Measurements from ENCODE around the gene PCID2. TPM values are rescaled to one million over a fixed set of nuclear protein-coding genes. Genes with fewer than 3 reads are reported as not detected.

PCID2 gene
- total RNA-seq, 1 donor from 2014 or later: 51.2 TPM

GRCh38 chr13:113203507-113204377 is 4.7 kb downstream of the PCID2 start:
- no peaks in the 10 kb centered on the region for H3K36me3 Mint-ChIP-seq
- no peak for DNase-seq (ENCODE audit: low spot score in 2 of 2, unreplicated experiment in 2 of 2)
- no peaks in the 10 kb centered on the region for H3K27me3 Mint-ChIP-seq (ENCODE audit: low read depth)
- peaks cover 21% of the 10 kb centered on the region for H3K4me1 Mint-ChIP-seq
- no peaks in the 10 kb centered on the region for H3K9me3 Mint-ChIP-seq
- H3K27ac Mint-ChIP-seq: no peak overlapping the region
- no peak overlapping the region for H3K4me3 Mint-ChIP-seq
- TF ChIP-seq CTCF (IDR thresholded peaks at IDR 0.05; ENCODE audit: unreplicated experiment): no peak

DNA sequence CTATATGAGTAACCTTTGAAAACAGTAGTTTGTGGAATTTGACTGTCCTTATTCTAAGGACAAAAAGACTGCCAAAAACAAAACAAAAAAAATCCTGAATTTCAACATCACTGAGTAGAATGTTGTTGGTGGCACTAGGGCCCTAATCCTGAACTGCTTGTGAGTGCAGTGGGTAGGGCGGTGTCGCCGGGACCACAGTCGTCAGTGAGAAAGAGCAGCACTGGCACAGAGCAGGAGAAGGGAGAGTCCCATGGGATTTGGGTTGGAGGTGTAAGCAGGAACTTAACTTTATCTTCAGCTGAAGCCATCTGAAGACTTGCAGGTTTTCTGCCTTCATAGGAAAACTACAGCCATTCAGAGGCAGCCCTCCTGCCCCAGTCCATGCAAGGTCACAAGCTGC is 5.6 kb downstream of the PCID2 start:
- Mint-ChIP-seq H3K4me3 (no peak overlapping the region), H3K27me3 (ENCODE audit: low read depth) (no peaks in the 10 kb centered on the region), H3K4me1 (peaks cover 20% of the 10 kb centered on the region), H3K27ac (no peak overlapping the region), H3K36me3 (no peaks in the 10 kb centered on the region), H3K9me3 (no peaks in the 10 kb centered on the region)
- DNase-seq (ENCODE audit: low spot score in 2 of 2, unreplicated experiment in 2 of 2): no peak
- no peak for TF ChIP-seq CTCF (IDR thresholded peaks at IDR 0.05; ENCODE audit: unreplicated experiment)

DNA sequence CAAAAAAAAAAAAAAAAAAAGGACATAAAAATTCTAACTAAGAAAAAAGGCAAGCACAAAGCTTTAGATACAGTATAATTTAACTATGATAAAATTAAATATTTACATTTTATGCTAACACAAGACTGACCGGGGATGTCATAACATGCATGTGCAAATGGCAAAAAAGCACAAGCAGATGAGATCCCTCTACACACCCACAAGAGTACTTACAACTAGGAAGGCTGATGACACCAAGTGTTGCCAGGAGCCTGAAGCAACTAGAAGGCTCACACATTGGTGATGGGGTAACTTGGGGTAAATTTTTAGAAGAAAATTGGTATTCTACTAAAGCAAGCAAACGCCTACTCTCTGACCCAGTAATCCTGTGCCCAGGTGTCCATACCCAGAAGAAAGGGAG is 6.7 kb downstream of the PCID2 start:
- Mint-ChIP-seq H3K4me3 (no peak overlapping the region), H3K4me1 (peaks cover 11% of the 10 kb centered on the region), H3K27ac (no peak overlapping the region), H3K27me3 (ENCODE audit: low read depth) (no peaks in the 10 kb centered on the region), H3K9me3 (no peaks in the 10 kb centered on the region), H3K36me3 (peaks cover 7% of the 10 kb centered on the region)
- no peak for DNase-seq (ENCODE audit: low spot score in 2 of 2, unreplicated experiment in 2 of 2)
- TF ChIP-seq CTCF (IDR thresholded peaks at IDR 0.05; ENCODE audit: unreplicated experiment): no peak

DNA sequence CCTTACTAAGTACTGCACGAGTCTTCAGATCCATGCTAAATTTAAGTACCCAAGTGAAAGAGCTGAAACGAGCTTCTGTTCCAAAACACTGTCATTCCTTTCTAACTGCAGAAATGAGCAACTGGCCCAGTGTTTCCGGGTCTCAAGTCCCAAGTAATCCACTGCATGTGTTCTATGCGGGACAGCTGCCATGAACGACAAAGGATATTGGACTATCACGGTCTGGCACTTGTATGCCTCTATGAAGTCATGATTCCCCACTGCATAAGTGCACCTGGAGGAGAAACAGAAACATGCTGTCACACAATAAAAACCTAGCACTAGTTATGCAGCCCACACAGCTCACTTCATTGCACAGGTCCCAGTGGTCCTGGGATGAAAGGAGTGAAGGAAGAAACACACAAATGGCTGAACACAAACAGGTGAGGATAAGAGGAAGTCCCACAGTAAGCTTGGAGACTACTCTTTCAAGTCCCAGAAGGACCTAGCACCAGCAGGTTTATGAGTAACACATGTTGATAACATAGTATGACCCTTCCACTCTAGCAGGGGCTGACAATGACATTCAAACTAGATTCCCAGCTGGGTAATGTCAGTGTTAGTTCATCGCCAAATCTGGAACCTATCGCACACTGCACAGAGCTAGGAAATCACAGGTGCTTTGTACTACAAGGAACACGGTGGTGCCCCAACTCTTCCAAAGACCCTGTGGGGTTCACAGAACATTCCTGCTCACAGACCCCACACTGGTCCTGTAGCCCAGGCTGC is 11.3 kb downstream of the PCID2 start:
- Mint-ChIP-seq H3K4me3 (no peak overlapping the region), H3K27me3 (ENCODE audit: low read depth) (no peaks in the 10 kb centered on the region), H3K9me3 (no peaks in the 10 kb centered on the region), H3K27ac (no peak overlapping the region), H3K4me1 (no peaks in the 10 kb centered on the region), H3K36me3 (peaks cover 23% of the 10 kb centered on the region)
- no peak for TF ChIP-seq CTCF (IDR thresholded peaks at IDR 0.05; ENCODE audit: unreplicated experiment)
- DNase-seq (ENCODE audit: low spot score in 2 of 2, unreplicated experiment in 2 of 2): no peak

DNA sequence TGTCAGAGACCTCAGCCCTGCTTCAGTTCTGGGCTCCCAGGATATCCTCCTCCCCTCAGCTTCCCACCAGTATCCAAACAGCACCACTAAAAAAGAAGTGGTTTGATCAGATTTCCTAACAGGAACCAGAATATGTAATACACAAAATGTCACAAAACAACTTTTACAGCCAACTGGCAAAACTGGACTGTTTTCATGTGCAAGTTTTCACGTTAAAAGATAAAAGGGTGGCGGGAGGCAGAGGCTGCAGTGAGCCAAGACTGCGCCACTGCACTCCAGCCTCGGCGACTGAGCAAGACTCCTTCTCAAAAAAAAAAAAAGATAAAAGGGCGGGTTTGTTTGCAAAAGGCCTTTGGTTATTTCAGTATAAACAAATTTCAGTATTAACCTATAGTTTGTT is 13.1 kb downstream of the PCID2 start:
- no peaks in the 10 kb centered on the region for H3K27me3 Mint-ChIP-seq (ENCODE audit: low read depth)
- H3K27ac Mint-ChIP-seq: no peak overlapping the region
- H3K4me3 Mint-ChIP-seq: no peak overlapping the region
- no peaks in the 10 kb centered on the region for H3K4me1 Mint-ChIP-seq
- H3K36me3 Mint-ChIP-seq: peaks cover 24% of the 10 kb centered on the region
- DNase-seq (ENCODE audit: low spot score in 2 of 2, unreplicated experiment in 2 of 2): no peak
- H3K9me3 Mint-ChIP-seq: no peaks in the 10 kb centered on the region
- TF ChIP-seq CTCF (IDR thresholded peaks at IDR 0.05; ENCODE audit: unreplicated experiment): no peak
